Lower leg skin (tissue), 4 donors: ENCODE measurements around the gene TSC22D3. TPM values are rescaled to one million over a fixed set of nuclear protein-coding genes. Genes with fewer than 3 reads are reported as not detected.

ENCODE experiments used
- DNase-seq, 2 donors: peaks; one replicate each; pipeline ENCODE4 v3.0.0-alpha.2; 2019; ENCODE audit warnings: low spot score in 2 of 2
- H3K4me3 ChIP-seq: fragments of 200-600 bp; sonication (generic); 2 replicates; pipeline ENCODE4 v1.5.1; 2017; ENCODE audit warnings: mild to moderate bottlenecking, low read depth; ENCODE audit not compliant: poor library complexity, severe bottlenecking
- CTCF ChIP-seq, 3 donors: fragments of 450-650 bp; IDR thresholded peaks; one replicate each; pipeline ENCODE4 v1.5.1; 2016; ENCODE audit warnings: antibody characterized with exemption in 3 of 3, mild to moderate bottlenecking in 3 of 3, moderate library complexity in 2 of 3
- POLR2A ChIP-seq, 2 donors: fragments of 450-650 bp; IDR thresholded peaks; one replicate each; pipeline ENCODE4 v1.6.1; 2016 to 2017; ENCODE audit warnings: antibody characterized with exemption in 2 of 2, mild to moderate bottlenecking in 1 of 2, moderate library complexity in 1 of 2
- WGBS, 2 donors: methylation state at CpG; one replicate each; pipeline ENCODE4 v1.1.5; 2018; 5-methylcytosine and 5-hydroxymethylcytosine counted together
- intact Hi-C: fragments of 100-400 bp; cut with DNase I; formaldehyde crosslinking; loops from one replicate; pipeline ENCODE4 v1.15.0; 2023; ENCODE audit warnings: low total_unique reads
- total RNA-seq, 4 donors: library from RNA; depleted of rRNA; stranded (reverse); fragments of >200 nt; gene quantifications; one replicate each; pipeline ENCODE4 v1.1.0, GENCODE V29; 2016

The TSC22D3 gene
- total RNA-seq, 4 donors from 2014 or later = 474 to 1,005 (median 756) TPM

GRCh38 chrX:107704587-107704986 is 71.0 kb downstream of the TSC22D3 start:
- TF ChIP-seq CTCF (IDR thresholded peaks at IDR 0.05) = no peak
- TF ChIP-seq POLR2A (IDR thresholded peaks at IDR 0.05) = no peak
- H3K4me3 ChIP-seq = no peak overlapping the region
- 63 to 91% methylated on average over 2 of the region's 2 CpGs for WGBS, 2 donors
- no peak for DNase-seq
- intact Hi-C loops = no loop called here

- intact Hi-C loops = no loop called here
- no peak overlapping the region for H3K4me3 ChIP-seq
- no peak for TF ChIP-seq CTCF (IDR thresholded peaks at IDR 0.05)
- TF ChIP-seq POLR2A (IDR thresholded peaks at IDR 0.05) = no peak
- peak in 1 of 2 donors; percentile 50 for DNase-seq
- 76 to 92% methylated on average over 4 of the region's 4 CpGs for WGBS, 2 donors
Measured at GRCh38 chrX:107704181-107704580, 71.4 kb downstream of the TSC22D3 start.

GRCh38 chrX:107701493-107702121 is 74.0 kb downstream of the TSC22D3 start:
- H3K4me3 ChIP-seq = no peak overlapping the region
- WGBS, 2 donors = 43 to 45% methylated on average over 1 of the region's 1 CpG
- peak in 1 of 2 donors; percentile 49 for DNase-seq
- intact Hi-C loops = no loop called here
- TF ChIP-seq POLR2A (IDR thresholded peaks at IDR 0.05) (no peak), CTCF (IDR thresholded peaks at IDR 0.05) (no peak)

- DNase-seq = no peak
- no peak for TF ChIP-seq POLR2A (IDR thresholded peaks at IDR 0.05)
- TF ChIP-seq CTCF (IDR thresholded peaks at IDR 0.05) = no peak
- intact Hi-C loops = no loop called here
- H3K4me3 ChIP-seq = no peak overlapping the region
Measured at GRCh38 chrX:107700790-107701189, 74.8 kb downstream of the TSC22D3 start.

- TF ChIP-seq CTCF (IDR thresholded peaks at IDR 0.05) (no peak), POLR2A (IDR thresholded peaks at IDR 0.05) (no peak)
- intact Hi-C loops = no loop called here
- WGBS, 2 donors = 9 to 22% methylated on average over 4 of the region's 4 CpGs
Measured at GRCh38 chrX:107700317-107700774, 75.2 kb downstream of the TSC22D3 start.

GRCh38 chrX:107699616-107700015 is 76.0 kb downstream of the TSC22D3 start:
- DNase-seq = peak in 1 of 2 donors; percentile 3
- WGBS, 2 donors = 60 to 80% methylated on average over 2 of the region's 2 CpGs
- no peak overlapping the region for H3K4me3 ChIP-seq
- TF ChIP-seq CTCF (IDR thresholded peaks at IDR 0.05) (no peak), POLR2A (IDR thresholded peaks at IDR 0.05) (no peak)
- intact Hi-C loops = no loop called here

More at GRCh38 chrX:107700317-107700774, 75.2 kb downstream of the TSC22D3 start:
- no peak overlapping the region for H3K4me3 ChIP-seq
- peak; percentile 75 to 84 for DNase-seq
